Liver (tissue), 3 donors: ENCODE measurements around the gene PKHD1.

Source experiments
- CTCF ChIP-seq: fragments of 150-350 bp; IDR thresholded peaks from 2 replicates; pipeline ENCODE4 v1.5.1; 2017; ENCODE audit warnings: improper control_type of control experiment, low read depth, low read length; ENCODE audit not compliant: missing input control
- SP1 ChIP-seq: IDR thresholded peaks from 2 replicates; pipeline ENCODE4 v1.6.1; 2018; ENCODE audit warnings: antibody characterized with exemption, mild to moderate bottlenecking
- TAF1 ChIP-seq: conservative IDR thresholded peaks from 2 replicates; pipeline ENCODE4 v1.6.1; 2016; ENCODE audit warnings: antibody characterized with exemption, mild to moderate bottlenecking
- donor health status: healthy.
- donor health status: healthy.

GRCh38 chr6:51570168-51570921 is 517.1 kb downstream of the PKHD1 start:
- no peak for TF ChIP-seq CTCF
- TF ChIP-seq TAF1, result no peak
- TF ChIP-seq SP1, result no peak
